HG02642 (cell line): ENCODE results near the gene RRAD.
A peak's percentile ranks its signal among the peaks of the same experiment; 100 is the strongest.
"Not testable (repeated sequence)": the region's sequence is repeated elsewhere in the genome, so short reads cannot be mapped to it uniquely, and the experiment has no call there.

Experiments used
- ATAC-seq: cut with Tn5 transposase; IDR thresholded peaks from one replicate; pipeline ENCODE4 v1.9.1; 2021; ENCODE audit warnings: mild to moderate bottlenecking; ENCODE audit not compliant: unreplicated experiment, poor library complexity

The RRAD gene

GRCh38 chr16:66904428-66904845, 20.9 kb downstream of the RRAD start:
- ATAC-seq = no peak

- no peak for ATAC-seq
Observed at GRCh38 chr16:66903544-66904427, 21.5 kb downstream of the RRAD start.

- no peak for ATAC-seq
Observed at GRCh38 chr16:66902648-66903543, 22.4 kb downstream of the RRAD start.

GRCh38 chr16:66901626-66902025, 23.7 kb downstream of the RRAD start:
- no peak for ATAC-seq

- no peak for ATAC-seq
Observed at GRCh38 chr16:66900721-66901441, 24.5 kb downstream of the RRAD start.

- ATAC-seq = no peak
Observed at GRCh38 chr16:66899945-66900710, 25.2 kb downstream of the RRAD start.

- no peak for ATAC-seq
Observed at GRCh38 chr16:66899310-66899944, 25.9 kb downstream of the RRAD start.

GRCh38 chr16:66898933-66899309, 26.4 kb downstream of the RRAD start:
- ATAC-seq = no peak

- no peak for ATAC-seq
Observed at GRCh38 chr16:66898207-66898606, 27.1 kb downstream of the RRAD start.

- not testable (repeated sequence) for ATAC-seq
Observed at GRCh38 chr16:66896682-66897081, 28.7 kb downstream of the RRAD start.

- no peak for ATAC-seq
Observed at GRCh38 chr16:66895999-66896398, 29.3 kb downstream of the RRAD start.

- ATAC-seq = no peak
Observed at GRCh38 chr16:66895689-66895979, 29.7 kb downstream of the RRAD start.

- ATAC-seq = peak; percentile 62
Observed at GRCh38 chr16:66894948-66895688, 30.2 kb downstream of the RRAD start.

GRCh38 chr16:66894055-66894454, 31.3 kb downstream of the RRAD start:
- ATAC-seq = no peak

GRCh38 chr16:66891797-66892196, 33.5 kb downstream of the RRAD start:
- ATAC-seq = no peak

- ATAC-seq = no peak
Observed at GRCh38 chr16:66891360-66891759, 34.0 kb downstream of the RRAD start.

- no peak for ATAC-seq
Observed at GRCh38 chr16:66890799-66891198, 34.5 kb downstream of the RRAD start.

GRCh38 chr16:66889622-66890021, 35.7 kb downstream of the RRAD start:
- ATAC-seq = no peak
